Activated B cell treated with CpG ODN at 0.5 μM for 24 hours (primary cell): ENCODE data around the gene SRP14. TPM values are rescaled to one million over a fixed set of nuclear protein-coding genes. Genes with fewer than 3 reads are reported as not detected.
"Not testable (repeated sequence)": the region's sequence is repeated elsewhere in the genome, so short reads cannot be mapped to it uniquely, and the experiment has no call there.

ENCODE experiments used
- ATAC-seq: fragments of 200-7000 bp; cut with Tn5 transposase; one replicate; pipeline ENCODE4 v1.10.0; 2021; ENCODE audit warnings: low read depth, mild to moderate bottlenecking, moderate library complexity
- CTCF ChIA-PET: fragments of 350-600 bp; sonication (Branson Sonifier 250); formaldehyde crosslinking; loops from one replicate; lab custom pipeline; 2021; ENCODE audit warnings: antibody characterized with exemption; lab: Charles Lee
- POLR2A ChIA-PET: fragments of 350-600 bp; sonication (Branson Sonifier 250); formaldehyde crosslinking; loops from one replicate; lab custom pipeline; 2021; ENCODE audit warnings: antibody characterized with exemption; lab: Charles Lee
- DNase-seq: peaks from one replicate; pipeline ENCODE4 v3.0.0; 2022
- H3K27ac Mint-ChIP-seq: one replicate; pipeline ENCODE4 v1.8.0; 2020; ENCODE audit warnings: mixed read lengths
- H3K27me3 Mint-ChIP-seq: one replicate; pipeline ENCODE4 v1.8.0; 2021; ENCODE audit warnings: mixed read lengths
- H3K36me3 Mint-ChIP-seq: one replicate; pipeline ENCODE4 v1.8.0; 2021; ENCODE audit warnings: low read depth, mixed read lengths
- H3K4me1 Mint-ChIP-seq: one replicate; pipeline ENCODE4 v1.8.0; 2021; ENCODE audit warnings: mixed read lengths
- H3K4me3 Mint-ChIP-seq: one replicate; pipeline ENCODE4 v1.8.0; 2020; ENCODE audit warnings: mild to moderate bottlenecking, mixed read lengths
- H3K9me3 Mint-ChIP-seq: one replicate; pipeline ENCODE4 v1.8.0; 2020; ENCODE audit warnings: mixed read lengths
- CTCF ChIP-seq: fragments of 200-600 bp; IDR thresholded peaks from one replicate; pipeline ENCODE4 v1.8.0; 2022; ENCODE audit warnings: antibody characterized with exemption, mild to moderate bottlenecking
- intact Hi-C: fragments of 100-400 bp; cut with micrococcal nuclease; formaldehyde crosslinking; loops from one replicate; pipeline ENCODE4 v1.15.1; 2024
- total RNA-seq: library from RNA; stranded (reverse); gene quantifications from 2 replicates; pipeline ENCODE4 v1.2.3, GENCODE V29; 2022

SRP14 gene
- total RNA-seq, 1 donor from 2014 or later = 183 TPM

GRCh38 chr15:40080104-40080503, 41.1 kb upstream of the SRP14 start:
- DNase-seq (no peak), ATAC-seq (no peak)
- Mint-ChIP-seq H3K4me1 (peaks cover 53% of the 10 kb centered on the region), H3K36me3 (no peaks in the 10 kb centered on the region), H3K27me3 (no peaks in the 10 kb centered on the region), H3K27ac (no peak overlapping the region), H3K4me3 (no peak overlapping the region), H3K9me3 (no peaks in the 10 kb centered on the region)
- ChIA-PET POLR2A (interaction anchor here (20.1 kb wide), 1 partner anchor 22 kb away, joined by 504 read pairs; the partner anchor contains the start of gene BMF), CTCF (interaction anchor here (1.3 kb wide), 1 partner anchor 35 kb away, joined by 3 read pairs; no protein-coding TSS in a partner anchor)
- no peak for TF ChIP-seq CTCF
- intact Hi-C loops = no loop called here

- Mint-ChIP-seq H3K9me3 (no peaks in the 10 kb centered on the region), H3K27me3 (no peaks in the 10 kb centered on the region), H3K36me3 (no peaks in the 10 kb centered on the region), H3K4me3 (no peak overlapping the region), H3K27ac (peak overlapping the region; percentile 61), H3K4me1 (peaks cover 47% of the 10 kb centered on the region)
- intact Hi-C loops = no loop called here
- DNase-seq (no peak), ATAC-seq (no peak)
- TF ChIP-seq CTCF = no peak
- POLR2A ChIA-PET = interaction anchor here (20.1 kb wide), 1 partner anchor 23 kb away, joined by 504 read pairs; the partner anchor contains the start of gene BMF
- CTCF ChIA-PET = interaction anchor here (0.9 to 1.3 kb wide), 3 partner anchors 32 to 34 kb away, joined by 3 read pairs; no protein-coding TSS in a partner anchor
Observed at GRCh38 chr15:40079456-40079855, 40.5 kb upstream of the SRP14 start.

- ChIA-PET POLR2A (interaction anchor here (0.9 to 20.1 kb wide), 2 partner anchors 27 to 28 kb away, joined by 3 to 504 read pairs; partner anchors contain the start of gene BMF), CTCF (no interaction called here)
- intact Hi-C loops = no loop called here
- no peak for ATAC-seq
- no peak for DNase-seq
- Mint-ChIP-seq H3K27ac (peak overlapping the region; percentile 50), H3K36me3 (no peaks in the 10 kb centered on the region), H3K9me3 (no peaks in the 10 kb centered on the region), H3K4me1 (peaks cover 21% of the 10 kb centered on the region), H3K27me3 (no peaks in the 10 kb centered on the region), H3K4me3 (no peak overlapping the region)
- no peak for TF ChIP-seq CTCF
Observed at GRCh38 chr15:40075298-40076044, 36.5 kb upstream of the SRP14 start.

GRCh38 chr15:40074656-40075055, 35.7 kb upstream of the SRP14 start:
- peaks cover 22% of the 10 kb centered on the region for H3K4me1 Mint-ChIP-seq
- DNase-seq, H3K27ac Mint-ChIP-seq, intact Hi-C loops, ATAC-seq, H3K27me3 Mint-ChIP-seq, H3K9me3 Mint-ChIP-seq, H3K36me3 Mint-ChIP-seq, H3K4me3 Mint-ChIP-seq: not testable (repeated sequence)
- ChIA-PET CTCF (interaction anchor here (0.8 to 1.5 kb wide), 2 partner anchors 24 to 30 kb away, joined by 3 to 6 read pairs; no protein-coding TSS in a partner anchor), POLR2A (interaction anchor here (1.1 to 20.1 kb wide), 3 partner anchors 8 to 28 kb away, joined by 8 to 504 read pairs (median 10); partner anchors contain the start of gene BMF)

- POLR2A ChIA-PET = interaction anchor here (0.6 to 20.1 kb wide), 7 partner anchors 8 to 28 kb away, joined by 3 to 504 read pairs (median 6); partner anchors contain the start of gene BMF
- intact Hi-C loops, H3K27me3 Mint-ChIP-seq, H3K9me3 Mint-ChIP-seq, ATAC-seq, H3K36me3 Mint-ChIP-seq, DNase-seq: not testable (repeated sequence)
- H3K4me3 Mint-ChIP-seq = peak overlapping the region; percentile 49
- CTCF ChIA-PET = interaction anchor here (0.6 to 1.5 kb wide), 3 partner anchors 20 to 31 kb away, joined by 3 to 6 read pairs (median 3); no protein-coding TSS in a partner anchor
- peaks cover 27% of the 10 kb centered on the region for H3K4me1 Mint-ChIP-seq
- H3K27ac Mint-ChIP-seq = peak overlapping the region; percentile 77
Observed at GRCh38 chr15:40073716-40074490, 34.9 kb upstream of the SRP14 start.
